Endodermal cell (in vitro differentiated cells): ENCODE measurements around the gene IGSF22. TPM values are rescaled to one million over a fixed set of nuclear protein-coding genes. Genes with fewer than 3 reads are reported as not detected.

Experiments used
- DNase-seq: peaks from one replicate; pipeline ENCODE4 v3.0.0-alpha.2; 2017
- H3K27ac ChIP-seq: 2 replicates; pipeline ENCODE4 v1.5.1; 2013; ENCODE audit warnings: mild to moderate bottlenecking, low read depth, low read length, moderate library complexity
- H3K27me3 ChIP-seq: 2 replicates; pipeline ENCODE4 v1.6.1; 2013; ENCODE audit warnings: mild to moderate bottlenecking, low read length, moderate library complexity; ENCODE audit not compliant: insufficient read depth, control insufficient read depth, poor library complexity, severe bottlenecking
- H3K36me3 ChIP-seq: 2 replicates; pipeline ENCODE4 v1.7.0; 2013; ENCODE audit warnings: mild to moderate bottlenecking, low read length, moderate library complexity; ENCODE audit not compliant: control insufficient read depth, insufficient read depth
- H3K4me1 ChIP-seq: one replicate; pipeline ENCODE4 v1.7.0; 2013; ENCODE audit warnings: low read length; ENCODE audit not compliant: control insufficient read depth, insufficient read depth
- H3K4me3 ChIP-seq: 2 replicates; pipeline ENCODE4 v1.5.1; 2013; ENCODE audit warnings: mild to moderate bottlenecking, low read length, moderate library complexity
- H3K9ac ChIP-seq: 2 replicates; pipeline ENCODE4 v1.6.1; 2013; ENCODE audit warnings: mild to moderate bottlenecking, low read length, moderate library complexity; ENCODE audit not compliant: poor library complexity, severe bottlenecking; ENCODE audit errors: extremely low read depth
- H3K9me3 ChIP-seq: 2 replicates; pipeline ENCODE4 v1.6.1; 2013; ENCODE audit warnings: mild to moderate bottlenecking, low read length, moderate library complexity; ENCODE audit not compliant: control insufficient read depth
- H3K27ac Mint-ChIP-seq: 2 replicates; pipeline ENCODE4 v1.8.0; 2020; ENCODE audit warnings: mixed read lengths
- H3K27me3 Mint-ChIP-seq: 2 replicates; pipeline ENCODE4 v1.8.0; 2021; ENCODE audit warnings: mild to moderate bottlenecking, mixed read lengths; ENCODE audit not compliant: insufficient read depth
- H3K36me3 Mint-ChIP-seq: 2 replicates; pipeline ENCODE4 v1.8.0; 2020; ENCODE audit warnings: low read depth, mixed read lengths
- H3K4me1 Mint-ChIP-seq: 2 replicates; pipeline ENCODE4 v1.8.0; 2020; ENCODE audit warnings: mixed read lengths
- H3K4me3 Mint-ChIP-seq: 2 replicates; pipeline ENCODE4 v1.8.0; 2020; ENCODE audit warnings: mild to moderate bottlenecking, moderate library complexity, mixed read lengths
- H3K9me3 Mint-ChIP-seq: 2 replicates; pipeline ENCODE4 v1.8.0; 2020; ENCODE audit warnings: mild to moderate bottlenecking, mixed read lengths
- CTCF ChIP-seq: fragments of 200-600 bp; sonication (generic); conservative IDR thresholded peaks from 2 replicates; pipeline ENCODE4 v1.5.0; 2021; ENCODE audit warnings: antibody characterized with exemption, mild to moderate bottlenecking
- WGBS, 2 experiments: methylation state at CpG; one replicate each; pipeline versions ENCODE4 v1.1.5 to v1.1.7; 2013; ENCODE audit warnings: missing lambda C conversion rate in 2 of 2, mixed read lengths in 1 of 2; ENCODE audit not compliant: insufficient coverage in 1 of 2, insufficient read length in 1 of 2; 5-methylcytosine and 5-hydroxymethylcytosine counted together
- total RNA-seq, 2 donors: library from RNA; stranded (reverse); fragmentation: NEBNext Ultra II Directional in 1 of 2; extraction: Animal tissue kit (Norgen Biotek cat#: 25700) in 1 of 2; gene quantifications; 2 replicates in 1 of 2; 3 replicates in 1 of 2; pipeline ENCODE4 v1.2.1, GENCODE V29; 2021

The IGSF22 gene
- total RNA-seq, 2 donors from 2014 or later, result 0.22 to 1.6 TPM

GRCh38 chr11:18704698-18705097, 21.3 kb downstream of the IGSF22 start:
- Mint-ChIP-seq H3K4me3 (no peak overlapping the region), H3K36me3 (peaks cover 7% of the 10 kb centered on the region), H3K27ac (no peak overlapping the region), H3K9me3 (no peaks in the 10 kb centered on the region), H3K27me3 (peaks cover 23% of the 10 kb centered on the region), H3K4me1 (peaks cover 45% of the 10 kb centered on the region)
- Histone ChIP-seq H3K4me1 (peaks cover 30% of the 10 kb centered on the region), H3K27ac (no peak overlapping the region), H3K27me3 (no peaks in the 10 kb centered on the region), H3K4me3 (peak overlapping the region; percentile 11), H3K36me3 (peaks cover 4% of the 10 kb centered on the region), H3K9me3 (no peaks in the 10 kb centered on the region), H3K9ac (no peak overlapping the region)
- 40 to 89% methylated on average over 1 of the region's 1 CpG for WGBS, 2 experiments
- no peak for TF ChIP-seq CTCF
- DNase-seq, result no peak

GRCh38 chr11:18704045-18704645, 21.8 kb downstream of the IGSF22 start:
- no peaks in the 10 kb centered on the region for H3K27me3 ChIP-seq
- no peak overlapping the region for H3K4me3 Mint-ChIP-seq

GRCh38 chr11:18703001-18703763, 22.8 kb downstream of the IGSF22 start:
- Histone ChIP-seq H3K36me3 (peaks cover 4% of the 10 kb centered on the region), H3K27ac (no peak overlapping the region), H3K4me3 (no peak overlapping the region), H3K27me3 (no peaks in the 10 kb centered on the region), H3K9me3 (no peaks in the 10 kb centered on the region), H3K9ac (no peak overlapping the region), H3K4me1 (peaks cover 20% of the 10 kb centered on the region)
- peaks cover 43% of the 10 kb centered on the region for H3K4me1 Mint-ChIP-seq
- no peak overlapping the region for H3K4me3 Mint-ChIP-seq
- 0 to 48% methylated on average over 1 to 2 of the region's 2 CpGs for WGBS, 2 experiments
- no peak overlapping the region for H3K27ac Mint-ChIP-seq
- TF ChIP-seq CTCF, result no peak
- peaks cover 22% of the 10 kb centered on the region for H3K27me3 Mint-ChIP-seq
- peaks cover 7% of the 10 kb centered on the region for H3K36me3 Mint-ChIP-seq
- no peaks in the 10 kb centered on the region for H3K9me3 Mint-ChIP-seq
- no peak for DNase-seq

More at GRCh38 chr11:18704045-18704645, 21.8 kb downstream of the IGSF22 start:
- H3K27ac Mint-ChIP-seq, result no peak overlapping the region
- H3K27me3 Mint-ChIP-seq, result peaks cover 22% of the 10 kb centered on the region
- H3K36me3 Mint-ChIP-seq, result peaks cover 7% of the 10 kb centered on the region
- DNase-seq, result no peak
- H3K9me3 ChIP-seq, result no peaks in the 10 kb centered on the region
- no peak for TF ChIP-seq CTCF
- peaks cover 26% of the 10 kb centered on the region for H3K4me1 ChIP-seq
- H3K9ac ChIP-seq, result no peak overlapping the region
- H3K27ac ChIP-seq, result no peak overlapping the region
- H3K4me1 Mint-ChIP-seq, result peaks cover 51% of the 10 kb centered on the region
- H3K9me3 Mint-ChIP-seq, result no peaks in the 10 kb centered on the region
- WGBS, 2 experiments, result 89 to 94% methylated on average over 4 to 5 of the region's 5 CpGs
- peak overlapping the region; percentile 11 for H3K4me3 ChIP-seq
- H3K36me3 ChIP-seq, result peaks cover 4% of the 10 kb centered on the region
